HepG2 (cell line): Measurements from ENCODE around the gene HHLA2.

Experiments used
- CEBPB ChIP-seq: IDR thresholded peaks from 2 replicates; pipeline ENCODE4 v1.6.1; 2011; ENCODE audit warnings: low read depth, low read length, improper control_type of control experiment, borderline replicate concordance
- CEBPG ChIP-seq: IDR thresholded peaks from 2 replicates; pipeline ENCODE4 v1.6.1; 2016
- CHD2 ChIP-seq: IDR thresholded peaks from 2 replicates; pipeline ENCODE4 v1.6.1; 2011; ENCODE audit warnings: low read depth, low read length, improper control_type of control experiment
- ETV6 ChIP-seq: sonication (generic); formaldehyde crosslinking; conservative IDR thresholded peaks from 2 replicates; pipeline ENCODE4 v1.4.0; 2020; ENCODE audit warnings: missing genetic modification reagents
- HDAC6 ChIP-seq: fragments of 200-600 bp; sonication (generic); IDR thresholded peaks from 2 replicates; pipeline ENCODE4 v1.7.0; 2017; ENCODE audit warnings: mild to moderate bottlenecking, antibody characterized with exemption, low read length, low read depth
- MAFF ChIP-seq: IDR thresholded peaks from 2 replicates; pipeline ENCODE4 v1.6.1; 2011; ENCODE audit warnings: low read depth, low read length, improper control_type of control experiment
- POLR2A ChIP-seq, 2 experiments: IDR thresholded peaks; 2 replicates each; pipeline ENCODE4 v1.6.1; 2011; ENCODE audit warnings: low read depth in 2 of 2, low read length in 2 of 2, mild to moderate bottlenecking in 1 of 2, moderate library complexity in 1 of 2; ENCODE audit not compliant: insufficient read depth in 1 of 2
- SIN3A ChIP-seq: IDR thresholded peaks from 2 replicates; pipeline ENCODE4 v1.6.1; 2011; ENCODE audit warnings: low read depth, mild to moderate bottlenecking, control low read depth, low read length, borderline replicate concordance
- SMARCC2 ChIP-seq: fragments of 450-650 bp; IDR thresholded peaks from 2 replicates; pipeline ENCODE4 v1.6.1; 2017; ENCODE audit warnings: antibody characterized with exemption, mild to moderate bottlenecking
- SRF ChIP-seq: IDR thresholded peaks from 2 replicates; pipeline ENCODE4 v1.6.1; 2011; ENCODE audit warnings: mild to moderate bottlenecking, low read depth, low read length, moderate library complexity
- ZNF337 ChIP-seq: sonication (generic); formaldehyde crosslinking; IDR thresholded peaks from 2 replicates; pipeline ENCODE4 v1.5.1; 2020; ENCODE audit warnings: missing genetic modification reagents, low read depth, mild to moderate bottlenecking, borderline replicate concordance
- TF ChIP-seq, protein P1 (sequence below): IDR thresholded peaks from 2 replicates; pipeline ENCODE4 v1.6.1; 2012; ENCODE audit warnings: inconsistent platforms

DNA sequence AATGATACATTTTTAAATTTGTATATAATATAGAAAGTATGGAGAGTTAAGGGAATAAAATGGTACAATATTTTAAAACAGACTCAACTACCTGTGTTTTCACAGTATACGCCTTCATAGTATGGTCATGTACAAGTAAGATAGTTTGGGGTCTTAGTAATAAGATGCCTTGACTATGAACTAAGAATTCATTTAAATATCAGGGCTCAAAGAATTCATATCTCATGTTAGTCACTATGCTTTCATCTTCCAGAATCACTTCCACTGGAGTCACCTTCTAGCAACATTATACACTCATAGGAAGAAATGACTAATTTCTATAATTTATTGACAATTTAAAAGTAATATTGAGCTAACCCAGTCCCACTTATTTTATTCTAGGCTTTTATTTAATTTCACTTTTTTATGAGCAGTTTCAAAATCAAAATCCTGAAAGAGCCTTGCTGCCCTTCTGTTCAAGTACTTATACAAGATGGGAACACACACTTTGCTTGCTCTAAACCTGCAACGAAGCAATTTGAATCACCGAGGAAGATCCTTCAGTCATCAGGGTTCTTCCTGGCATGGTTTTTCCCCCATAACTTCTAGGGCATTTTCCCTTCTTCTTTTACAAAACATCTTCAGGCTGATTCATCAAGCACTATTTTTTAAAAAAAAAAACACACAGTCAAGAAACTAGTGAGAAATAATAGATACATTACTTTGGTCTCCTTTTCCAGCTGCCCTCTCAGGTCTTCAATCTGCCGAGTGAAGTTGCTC lies 119.9 kb downstream of the HHLA2 start:
- TF ChIP-seq MAFF: no peak
- no peak for TF ChIP-seq CEBPB
- TF ChIP-seq CHD2: no peak
- no peak for TF ChIP-seq ETV6
- TF ChIP-seq SRF: no peak
- no peak for TF ChIP-seq SMARCC2
- no peak for TF ChIP-seq CEBPG (CRISPR knock-in tag)
- TF ChIP-seq HDAC6: no peak
- no peak for TF ChIP-seq ZNF337
- TF ChIP-seq POLR2A (IDR thresholded peaks at IDR 0.05; ENCODE audit: insufficient read depth in 1 of 2, low read depth in 2 of 2, low read length in 2 of 2): no peak
- TF ChIP-seq, protein P1, sequence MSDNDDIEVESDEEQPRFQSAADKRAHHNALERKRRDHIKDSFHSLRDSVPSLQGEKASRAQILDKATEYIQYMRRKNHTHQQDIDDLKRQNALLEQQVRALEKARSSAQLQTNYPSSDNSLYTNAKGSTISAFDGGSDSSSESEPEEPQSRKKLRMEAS: no peak
- no peak for TF ChIP-seq SIN3A
